Right lobe of liver (tissue), 6 donors: Measurements from ENCODE around the gene UTP14A. TPM values are rescaled to one million over a fixed set of nuclear protein-coding genes. Genes with fewer than 3 reads are reported as not detected.

ENCODE experiments used
- ATAC-seq, 4 donors: fragments of 200-7000 bp; cut with Tn5 transposase; one replicate each; pipeline ENCODE4 v1.9.1; 2020; ENCODE audit warnings: mild to moderate bottlenecking in 4 of 4, moderate library complexity in 4 of 4
- DNase-seq, 3 donors: peaks; one replicate each; pipeline ENCODE4 v3.0.0-alpha.2; 2020
- H3K27ac ChIP-seq, 3 donors: fragments of 200-600 bp; one replicate each; pipeline ENCODE4 v1.8.0; 2022
- H3K27me3 ChIP-seq, 2 donors: fragments of 200-600 bp; one replicate each; pipeline ENCODE4 v1.8.0; 2022
- H3K36me3 ChIP-seq, 4 donors: fragments of 200-600 bp; sonication (generic) in 1 of 4; one replicate each; pipeline versions ENCODE4 v1.5.1 to v1.8.0; 2017 to 2022; ENCODE audit warnings: control low read depth in 1 of 4
- H3K4me1 ChIP-seq, 4 donors: fragments of 200-600 bp; sonication (generic) in 1 of 4; one replicate each; pipeline versions ENCODE4 v1.5.1 to v1.8.0; 2017 to 2022; ENCODE audit warnings: control low read depth in 1 of 4
- H3K4me3 ChIP-seq, 3 donors: fragments of 200-600 bp; one replicate each; pipeline ENCODE4 v1.8.0; 2022
- H3K9me3 ChIP-seq, 4 donors: fragments of 200-600 bp; sonication (generic) in 1 of 4; one replicate each; pipeline versions ENCODE4 v1.5.1 to v1.8.0; 2017 to 2022; ENCODE audit warnings: control low read depth in 1 of 4
- CTCF ChIP-seq, 4 donors: fragments of 200-600 bp in 3 of 4; fragments of 450-650 bp in 1 of 4; IDR thresholded peaks; one replicate each; pipeline versions ENCODE4 v1.5.1 to v1.8.0; 2016 to 2022; ENCODE audit warnings: antibody characterized with exemption in 4 of 4, mild to moderate bottlenecking in 2 of 4
- POLR2A ChIP-seq: fragments of 450-650 bp; IDR thresholded peaks from one replicate; pipeline ENCODE4 v1.6.1; 2017; ENCODE audit warnings: antibody characterized with exemption, mild to moderate bottlenecking
- WGBS: methylation state at CpG from one replicate; pipeline ENCODE4 v1.1.6; 2018; ENCODE audit warnings: low coverage, low lambda C conversion rate; ENCODE audit not compliant: insufficient coverage; ENCODE audit errors: missing lambda C conversion rate; 5-methylcytosine and 5-hydroxymethylcytosine counted together
- intact Hi-C, 2 donors: fragments of 100-400 bp; cut with DNase I; formaldehyde crosslinking; loops; one replicate each; pipeline versions ENCODE4 v1.11.2 to v1.14.1; 2022
- total RNA-seq, 6 experiments: library from RNA; depleted of rRNA in 2 of 6; stranded (reverse); fragments of >200 nt in 2 of 6; fragmentation: NEBNext Ultra II Directional in 3 of 6; extraction: Animal tissue kit (Norgen Biotek cat#: 25700) in 3 of 6; gene quantifications; one replicate each; pipeline versions ENCODE4 v1.1.0 to v1.2.4, GENCODE V29; 2016 to 2023
- donor health status: DM: no; HTN: yes; CAD: no.
- donor health status: DM: no; HTN: no; CAD: no.
- donor health status: DM: no; HTN: no; CAD: no.
- donor health status: DM: no; HTN: yes; CAD: no.
- donor health status: DM: no; HTN: yes; CAD: no.

UTP14A gene
- total RNA-seq, 6 experiments from 2014 or later = 4.2 to 10.6 (median 6.6) TPM

GRCh38 chrX:129957241-129958082 lies 51.5 kb downstream of the UTP14A start:
- TF ChIP-seq CTCF (IDR thresholded peaks at IDR 0.05) = no peak
- peak; percentile 39 for TF ChIP-seq POLR2A
- no peaks in the 10 kb centered on the region for H3K9me3 ChIP-seq
- no peaks in the 10 kb centered on the region for H3K4me1 ChIP-seq
- H3K27ac ChIP-seq = peak overlapping the region in 2 of 3 donors; percentile 36 to 40
- WGBS = 13% methylated on average over 13 of the region's 56 CpGs
- H3K36me3 ChIP-seq = no peaks in the 10 kb centered on the region
- H3K4me3 ChIP-seq = peak overlapping the region; percentile 27 to 48 (median 48)
- ATAC-seq (peak; percentile 74 to 80 (median 76)), DNase-seq (peak; percentile 67 to 81 (median 70))
- H3K27me3 ChIP-seq = no peaks in the 10 kb centered on the region
- intact Hi-C loops = no loop called here

- no peaks in the 10 kb centered on the region for H3K36me3 ChIP-seq
- intact Hi-C loops = no loop called here
- H3K4me1 ChIP-seq = no peaks in the 10 kb centered on the region
- H3K9me3 ChIP-seq = no peaks in the 10 kb centered on the region
- no peak for DNase-seq
- H3K27me3 ChIP-seq = no peaks in the 10 kb centered on the region
- peak overlapping the region in 1 of 3 donors; percentile 40 for H3K27ac ChIP-seq
- no peak overlapping the region for H3K4me3 ChIP-seq
- TF ChIP-seq CTCF (IDR thresholded peaks at IDR 0.05) (no peak), POLR2A (no peak)
- ATAC-seq = peak in 1 of 4 donors; percentile 7
- WGBS = 66% methylated on average over 7 of the region's 7 CpGs
These were observed 52.1 kb downstream of the UTP14A start for GRCh38 chrX:129958083-129958465.

GRCh38 chrX:129958814-129959492 lies 53.0 kb downstream of the UTP14A start:
- DNase-seq (no peak), ATAC-seq (no peak)
- Histone ChIP-seq H3K27ac (no peak overlapping the region), H3K36me3 (no peaks in the 10 kb centered on the region), H3K4me1 (no peaks in the 10 kb centered on the region), H3K9me3 (no peaks in the 10 kb centered on the region), H3K4me3 (no peak overlapping the region), H3K27me3 (no peaks in the 10 kb centered on the region)
- intact Hi-C loops = no loop called here
- 36% methylated on average over 13 of the region's 13 CpGs for WGBS
- no peak for TF ChIP-seq POLR2A
- TF ChIP-seq CTCF (IDR thresholded peaks at IDR 0.05) = no peak

GRCh38 chrX:129959493-129959832 lies 53.5 kb downstream of the UTP14A start:
- H3K9me3 ChIP-seq = no peaks in the 10 kb centered on the region
- intact Hi-C loops = no loop called here
- H3K4me3 ChIP-seq = no peak overlapping the region
- DNase-seq = no peak
- no peaks in the 10 kb centered on the region for H3K27me3 ChIP-seq
- TF ChIP-seq POLR2A (no peak), CTCF (IDR thresholded peaks at IDR 0.05) (no peak)
- WGBS = 27% methylated on average over 3 of the region's 19 CpGs
- no peak overlapping the region for H3K27ac ChIP-seq
- no peak for ATAC-seq
- no peaks in the 10 kb centered on the region for H3K36me3 ChIP-seq
- H3K4me1 ChIP-seq = no peaks in the 10 kb centered on the region
